Astrocyte (in vitro differentiated cells and primary cell): ENCODE data around the gene ATXN10. TPM values are rescaled to one million over a fixed set of nuclear protein-coding genes. Genes with fewer than 3 reads are reported as not detected.

Experiments
- DNase-seq: peaks from one replicate; pipeline ENCODE4 v3.0.0-alpha.2; 2010; ENCODE audit warnings: low read depth
- FAIRE-seq: peaks from 2 replicates; lab custom pipeline; 2011; peaks lifted over from hg19 to GRCh38; lab: Jason Lieb, UNC
- H2AFZ ChIP-seq: 2 replicates; pipeline ENCODE4 v1.6.0; 2012; ENCODE audit warnings: low read depth, low read length, inconsistent platforms
- H3K27ac ChIP-seq: 2 replicates; pipeline ENCODE4 v1.5.1; 2011; ENCODE audit warnings: low read depth, low read length, inconsistent platforms
- H3K27me3 ChIP-seq: 2 replicates; pipeline ENCODE4 v1.6.0; 2011; ENCODE audit warnings: low read length, inconsistent platforms; ENCODE audit not compliant: insufficient read depth
- H3K36me3 ChIP-seq: 2 replicates; pipeline ENCODE4 v1.5.1; 2011; ENCODE audit warnings: low read length, inconsistent platforms; ENCODE audit not compliant: insufficient read depth
- H3K4me1 ChIP-seq: 2 replicates; pipeline ENCODE4 v1.5.1; 2011; ENCODE audit warnings: low read length, inconsistent platforms; ENCODE audit not compliant: insufficient read depth
- H3K4me2 ChIP-seq: 2 replicates; pipeline ENCODE4 v1.6.0; 2012; ENCODE audit warnings: low read length, inconsistent platforms
- H3K4me3 ChIP-seq: 2 replicates; pipeline ENCODE4 v1.5.1; 2011; ENCODE audit warnings: low read depth, mild to moderate bottlenecking, low read length, inconsistent platforms; ENCODE audit not compliant: insufficient read depth
- H3K79me2 ChIP-seq: 2 replicates; pipeline ENCODE4 v1.6.0; 2012; ENCODE audit warnings: mild to moderate bottlenecking, low read length, inconsistent platforms; ENCODE audit not compliant: insufficient read depth
- H3K9ac ChIP-seq: 2 replicates; pipeline ENCODE4 v1.6.0; 2012; ENCODE audit warnings: mild to moderate bottlenecking, low read length, inconsistent platforms
- H3K9me3 ChIP-seq: 2 replicates; pipeline ENCODE4 v1.5.1; 2012; ENCODE audit warnings: low read depth, mild to moderate bottlenecking, low read length, inconsistent platforms; ENCODE audit not compliant: insufficient read depth
- H4K20me1 ChIP-seq: 2 replicates; pipeline ENCODE4 v1.6.0; 2012; ENCODE audit warnings: low read length, inconsistent platforms; ENCODE audit not compliant: insufficient read depth
- H3K27ac Mint-ChIP-seq: one replicate; pipeline ENCODE4 v1.8.0; 2021; ENCODE audit warnings: mild to moderate bottlenecking, mixed read lengths; ENCODE audit not compliant: unreplicated experiment
- H3K27me3 Mint-ChIP-seq: one replicate; pipeline ENCODE4 v1.8.0; 2021; ENCODE audit warnings: low read depth, mixed read lengths; ENCODE audit not compliant: unreplicated experiment
- H3K36me3 Mint-ChIP-seq: one replicate; pipeline ENCODE4 v1.8.0; 2021; ENCODE audit warnings: low read depth, mixed read lengths; ENCODE audit not compliant: unreplicated experiment
- H3K4me1 Mint-ChIP-seq: one replicate; pipeline ENCODE4 v1.8.0; 2021; ENCODE audit warnings: low read depth, mixed read lengths; ENCODE audit not compliant: unreplicated experiment
- H3K4me3 Mint-ChIP-seq: one replicate; pipeline ENCODE4 v1.8.0; 2021; ENCODE audit warnings: mild to moderate bottlenecking, moderate library complexity, mixed read lengths; ENCODE audit not compliant: unreplicated experiment
- H3K9me3 Mint-ChIP-seq: one replicate; pipeline ENCODE4 v1.8.0; 2021; ENCODE audit warnings: mild to moderate bottlenecking, mixed read lengths; ENCODE audit not compliant: unreplicated experiment
- CTCF ChIP-seq: IDR thresholded peaks from 2 replicates; pipeline ENCODE4 v1.5.1; 2011; ENCODE audit warnings: low read depth, mild to moderate bottlenecking, inconsistent platforms, low read length, moderate library complexity; ENCODE audit not compliant: insufficient read depth
- EZH2 ChIP-seq: IDR thresholded peaks from 2 replicates; pipeline ENCODE4 v1.6.1; 2012; ENCODE audit warnings: mild to moderate bottlenecking, low read length, inconsistent platforms; ENCODE audit not compliant: insufficient read depth
- total RNA-seq: library from RNA; stranded (reverse); gene quantifications from 2 replicates; pipeline ENCODE4 v1.2.1, GENCODE V29; 2021

ATXN10 gene
- total RNA-seq, 1 donor from 2014 or later, result 195 TPM

GRCh38 chr22:45846952-45847351 lies 175.3 kb downstream of the ATXN10 start:
- H3K27ac Mint-ChIP-seq, result no peak overlapping the region
- H3K9me3 Mint-ChIP-seq, result peaks cover 5% of the 10 kb centered on the region
- TF ChIP-seq CTCF (no peak), EZH2 (no peak)
- H3K27me3 Mint-ChIP-seq, result no peaks in the 10 kb centered on the region
- H3K79me2 ChIP-seq, result no peaks in the 10 kb centered on the region
- no peak overlapping the region for H3K27ac ChIP-seq
- peaks cover 26% of the 10 kb centered on the region for H3K4me1 ChIP-seq
- no peaks in the 10 kb centered on the region for H3K9me3 ChIP-seq
- peaks cover 33% of the 10 kb centered on the region for H3K36me3 Mint-ChIP-seq
- H4K20me1 ChIP-seq, result peaks cover 21% of the 10 kb centered on the region
- no peak overlapping the region for H3K4me3 ChIP-seq
- peaks cover 16% of the 10 kb centered on the region for H3K36me3 ChIP-seq
- H2AFZ ChIP-seq, result no peak overlapping the region
- H3K27me3 ChIP-seq, result no peaks in the 10 kb centered on the region
- DNase-seq, result no peak
- H3K4me2 ChIP-seq, result no peak overlapping the region
- H3K4me1 Mint-ChIP-seq, result peaks cover 38% of the 10 kb centered on the region
- no peak overlapping the region for H3K4me3 Mint-ChIP-seq
- H3K9ac ChIP-seq, result no peak overlapping the region
- FAIRE-seq, result no peak

GRCh38 chr22:45848904-45849303 lies 177.3 kb downstream of the ATXN10 start:
- H3K9me3 ChIP-seq, result peaks cover 4% of the 10 kb centered on the region
- H3K27ac ChIP-seq, result no peak overlapping the region
- peaks cover 45% of the 10 kb centered on the region for H3K36me3 Mint-ChIP-seq
- H3K4me1 ChIP-seq, result peaks cover 15% of the 10 kb centered on the region
- H3K4me1 Mint-ChIP-seq, result peaks cover 22% of the 10 kb centered on the region
- peak overlapping the region; percentile 29 for H3K27ac Mint-ChIP-seq
- H3K9ac ChIP-seq, result no peak overlapping the region
- no peak overlapping the region for H3K4me3 ChIP-seq
- FAIRE-seq (no peak), DNase-seq (no peak)
- H3K27me3 ChIP-seq, result no peaks in the 10 kb centered on the region
- H3K79me2 ChIP-seq, result no peaks in the 10 kb centered on the region
- H3K4me3 Mint-ChIP-seq, result no peak overlapping the region
- TF ChIP-seq CTCF, result no peak
- no peak for TF ChIP-seq EZH2
- peaks cover 18% of the 10 kb centered on the region for H3K36me3 ChIP-seq
- peaks cover 13% of the 10 kb centered on the region for H4K20me1 ChIP-seq
- H3K9me3 Mint-ChIP-seq, result peaks cover 9% of the 10 kb centered on the region
- H3K4me2 ChIP-seq, result no peak overlapping the region
- H3K27me3 Mint-ChIP-seq, result no peaks in the 10 kb centered on the region
- H2AFZ ChIP-seq, result no peak overlapping the region

GRCh38 chr22:45852826-45853225 lies 181.2 kb downstream of the ATXN10 start:
- Histone ChIP-seq H3K36me3 (peaks cover 19% of the 10 kb centered on the region), H4K20me1 (peaks cover 14% of the 10 kb centered on the region), H3K4me3 (no peak overlapping the region), H2AFZ (no peak overlapping the region), H3K9me3 (peaks cover 4% of the 10 kb centered on the region), H3K27me3 (no peaks in the 10 kb centered on the region), H3K4me1 (no peaks in the 10 kb centered on the region), H3K27ac (no peak overlapping the region), H3K9ac (no peak overlapping the region), H3K79me2 (no peaks in the 10 kb centered on the region), H3K4me2 (no peak overlapping the region)
- TF ChIP-seq EZH2 (no peak), CTCF (no peak)
- Mint-ChIP-seq H3K36me3 (peaks cover 60% of the 10 kb centered on the region), H3K27me3 (no peaks in the 10 kb centered on the region), H3K27ac (no peak overlapping the region), H3K4me1 (no peaks in the 10 kb centered on the region), H3K9me3 (peaks cover 9% of the 10 kb centered on the region), H3K4me3 (no peak overlapping the region)
- FAIRE-seq (no peak), DNase-seq (no peak)
